H9 (cell line): ENCODE results near the gene HES4. TPM values are rescaled to one million over a fixed set of nuclear protein-coding genes. Genes with fewer than 3 reads are reported as not detected.

Experiments
- DNase-seq: peaks from one replicate; pipeline ENCODE4 v3.0.0-alpha.2; 2017
- H2AFZ ChIP-seq: one replicate; pipeline ENCODE4 v1.6.1; 2013; ENCODE audit warnings: mild to moderate bottlenecking, low read length, control low read depth, moderate library complexity
- H2AK5ac ChIP-seq: 2 replicates; pipeline ENCODE4 v1.6.1; 2013; ENCODE audit warnings: low read length, control low read depth, mixed read lengths; ENCODE audit not compliant: insufficient read length
- H2BK120ac ChIP-seq: one replicate; pipeline ENCODE4 v1.6.1; 2013; ENCODE audit warnings: low read depth, mild to moderate bottlenecking, low read length, control low read depth, inconsistent platforms; ENCODE audit not compliant: poor library complexity, severe bottlenecking
- H2BK12ac ChIP-seq: 2 replicates; pipeline ENCODE4 v1.6.1; 2013; ENCODE audit warnings: low read length, control low read depth, mixed read lengths, low read depth; ENCODE audit not compliant: insufficient read length
- H2BK15ac ChIP-seq: 2 replicates; pipeline ENCODE4 v1.6.1; 2013; ENCODE audit warnings: low read depth, low read length, control low read depth
- H2BK20ac ChIP-seq: one replicate; pipeline ENCODE4 v1.6.1; 2013; ENCODE audit warnings: low read depth, mild to moderate bottlenecking, low read length, control low read depth, inconsistent platforms; ENCODE audit not compliant: poor library complexity, severe bottlenecking
- H2BK5ac ChIP-seq: 2 replicates; pipeline ENCODE4 v1.6.1; 2013; ENCODE audit warnings: low read length, control low read depth, mixed read lengths; ENCODE audit not compliant: insufficient read length
- H3K14ac ChIP-seq: 2 replicates; pipeline ENCODE4 v1.6.1; 2013; ENCODE audit warnings: low read length, control low read depth; ENCODE audit not compliant: insufficient read depth
- H3K18ac ChIP-seq: 2 replicates; pipeline ENCODE4 v1.6.1; 2013; ENCODE audit warnings: low read depth, mild to moderate bottlenecking, mixed read lengths, low read length, control low read depth; ENCODE audit not compliant: insufficient read length
- H3K23ac ChIP-seq: 2 replicates; pipeline ENCODE4 v1.6.1; 2013; ENCODE audit warnings: low read length, control low read depth, mixed read lengths, low read depth; ENCODE audit not compliant: insufficient read length
- H3K23me2 ChIP-seq: 2 replicates; pipeline ENCODE4 v1.6.1; 2013; ENCODE audit warnings: low read depth, mild to moderate bottlenecking, mixed read lengths, low read length, control low read depth; ENCODE audit not compliant: insufficient read length, poor library complexity, severe bottlenecking
- H3K27ac ChIP-seq: 2 replicates; pipeline ENCODE4 v1.5.1; 2013; ENCODE audit warnings: low read length, control low read depth, mixed read lengths, low read depth; ENCODE audit not compliant: insufficient read length
- H3K27me3 ChIP-seq: 2 replicates; pipeline ENCODE4 v1.6.1; 2013; ENCODE audit warnings: low read length, control low read depth, inconsistent platforms; ENCODE audit not compliant: insufficient read depth
- H3K4ac ChIP-seq: 2 replicates; pipeline ENCODE4 v1.6.1; 2013; ENCODE audit warnings: low read depth, mild to moderate bottlenecking, control low read depth, inconsistent platforms, low read length, moderate library complexity
- H3K4me1 ChIP-seq: 2 replicates; pipeline ENCODE4 v1.6.1; 2013; ENCODE audit warnings: low read length, control low read depth, inconsistent platforms; ENCODE audit not compliant: insufficient read depth
- H3K4me2 ChIP-seq: 2 replicates; pipeline ENCODE4 v1.6.1; 2013; ENCODE audit warnings: low read length, control low read depth, mixed read lengths; ENCODE audit not compliant: insufficient read length, insufficient read depth
- H3K56ac ChIP-seq: 2 replicates; pipeline ENCODE4 v1.6.1; 2013; ENCODE audit warnings: low read depth, mild to moderate bottlenecking, mixed read lengths, low read length, control low read depth; ENCODE audit not compliant: insufficient read length
- H3K79me1 ChIP-seq: 2 replicates; pipeline ENCODE4 v1.6.1; 2013; ENCODE audit warnings: low read depth, mild to moderate bottlenecking, moderate library complexity, low read length, control low read depth, inconsistent platforms; ENCODE audit not compliant: insufficient read depth, poor library complexity, severe bottlenecking
- H3K79me2 ChIP-seq: 2 replicates; pipeline ENCODE4 v1.6.1; 2013; ENCODE audit warnings: low read length, control low read depth, inconsistent platforms; ENCODE audit not compliant: insufficient read depth
- H3K9ac ChIP-seq: 2 replicates; pipeline ENCODE4 v1.6.1; 2013; ENCODE audit warnings: low read length, control low read depth, mixed read lengths; ENCODE audit not compliant: insufficient read length; ENCODE audit errors: extremely low read depth
- H3K9me3 ChIP-seq: one replicate; pipeline ENCODE4 v1.6.1; 2013; ENCODE audit warnings: low read depth, low read length, inconsistent platforms; ENCODE audit not compliant: control insufficient read depth
- H3T11ph ChIP-seq: one replicate; pipeline ENCODE4 v1.6.1; 2013; ENCODE audit warnings: mild to moderate bottlenecking, low read length, control low read depth, inconsistent platforms
- H4K20me1 ChIP-seq: one replicate; pipeline ENCODE4 v1.6.1; 2013; ENCODE audit not compliant: control insufficient read depth, insufficient read length, insufficient read depth
- H4K5ac ChIP-seq: 2 replicates; pipeline ENCODE4 v1.6.1; 2013; ENCODE audit warnings: low read depth, mild to moderate bottlenecking, mixed read lengths, low read length, control low read depth; ENCODE audit not compliant: insufficient read length
- H4K8ac ChIP-seq: replicated peaks from 2 replicates; pipeline ENCODE4 v1.6.1; 2013; ENCODE audit warnings: low read length, control low read depth, mixed read lengths, low read depth; ENCODE audit not compliant: insufficient read length
- H4K91ac ChIP-seq: 2 replicates; pipeline ENCODE4 v1.6.1; 2013; ENCODE audit warnings: low read depth, mild to moderate bottlenecking, moderate library complexity, mixed read lengths, low read length, control low read depth; ENCODE audit not compliant: insufficient read length
- H3K27ac Mint-ChIP-seq, 3 experiments: 2 replicates in 2 of 3; 3 replicates in 1 of 3; pipeline ENCODE4 v1.8.0; 2020 to 2021; ENCODE audit warnings: mixed read lengths in 3 of 3, mild to moderate bottlenecking in 1 of 3, moderate library complexity in 1 of 3
- H3K27me3 Mint-ChIP-seq: 2 replicates; pipeline ENCODE4 v1.8.0; 2021; ENCODE audit warnings: low read depth, mild to moderate bottlenecking, moderate library complexity, mixed read lengths
- H3K36me3 Mint-ChIP-seq, 3 experiments: 2 replicates in 2 of 3; 3 replicates in 1 of 3; pipeline ENCODE4 v1.8.0; 2020 to 2021; ENCODE audit warnings: low read depth in 3 of 3, mixed read lengths in 3 of 3; ENCODE audit not compliant: insufficient read depth in 1 of 3
- H3K4me1 Mint-ChIP-seq, 2 experiments: 2 replicates each; pipeline ENCODE4 v1.8.0; 2020; ENCODE audit warnings: mixed read lengths in 2 of 2
- H3K4me3 Mint-ChIP-seq, 2 experiments: 2 replicates in 1 of 2; 3 replicates in 1 of 2; pipeline ENCODE4 v1.8.0; 2020 to 2021; ENCODE audit warnings: mild to moderate bottlenecking in 2 of 2, mixed read lengths in 2 of 2, moderate library complexity in 1 of 2
- H3K9me3 Mint-ChIP-seq, 2 experiments: 2 replicates in 1 of 2; 3 replicates in 1 of 2; pipeline ENCODE4 v1.8.0; 2020; ENCODE audit warnings: mild to moderate bottlenecking in 2 of 2, mixed read lengths in 2 of 2, moderate library complexity in 1 of 2
- WGBS: extraction: QIAGEN DNeasy Blood & Tissue Kit; methylation state at CpG from one replicate; pipeline ENCODE4 v1.1.7; 2013; ENCODE audit warnings: missing lambda C conversion rate, low lambda C conversion rate, mixed read lengths; ENCODE audit not compliant: insufficient read length; ENCODE audit errors: extremely low coverage; 5-methylcytosine and 5-hydroxymethylcytosine counted together
- total RNA-seq: library from RNA; stranded (reverse); gene quantifications from 2 replicates; pipeline ENCODE4 v1.2.1, GENCODE V29; 2021
- TF ChIP-seq, protein P1 (sequence below): fragments of 200-600 bp; sonication (generic); conservative IDR thresholded peaks from 3 replicates; pipeline ENCODE4 v1.8.0; 2021; ENCODE audit warnings: antibody characterized with exemption, mild to moderate bottlenecking

The HES4 gene
- total RNA-seq, 1 experiment from 2014 or later, result 4.0 TPM

DNA sequence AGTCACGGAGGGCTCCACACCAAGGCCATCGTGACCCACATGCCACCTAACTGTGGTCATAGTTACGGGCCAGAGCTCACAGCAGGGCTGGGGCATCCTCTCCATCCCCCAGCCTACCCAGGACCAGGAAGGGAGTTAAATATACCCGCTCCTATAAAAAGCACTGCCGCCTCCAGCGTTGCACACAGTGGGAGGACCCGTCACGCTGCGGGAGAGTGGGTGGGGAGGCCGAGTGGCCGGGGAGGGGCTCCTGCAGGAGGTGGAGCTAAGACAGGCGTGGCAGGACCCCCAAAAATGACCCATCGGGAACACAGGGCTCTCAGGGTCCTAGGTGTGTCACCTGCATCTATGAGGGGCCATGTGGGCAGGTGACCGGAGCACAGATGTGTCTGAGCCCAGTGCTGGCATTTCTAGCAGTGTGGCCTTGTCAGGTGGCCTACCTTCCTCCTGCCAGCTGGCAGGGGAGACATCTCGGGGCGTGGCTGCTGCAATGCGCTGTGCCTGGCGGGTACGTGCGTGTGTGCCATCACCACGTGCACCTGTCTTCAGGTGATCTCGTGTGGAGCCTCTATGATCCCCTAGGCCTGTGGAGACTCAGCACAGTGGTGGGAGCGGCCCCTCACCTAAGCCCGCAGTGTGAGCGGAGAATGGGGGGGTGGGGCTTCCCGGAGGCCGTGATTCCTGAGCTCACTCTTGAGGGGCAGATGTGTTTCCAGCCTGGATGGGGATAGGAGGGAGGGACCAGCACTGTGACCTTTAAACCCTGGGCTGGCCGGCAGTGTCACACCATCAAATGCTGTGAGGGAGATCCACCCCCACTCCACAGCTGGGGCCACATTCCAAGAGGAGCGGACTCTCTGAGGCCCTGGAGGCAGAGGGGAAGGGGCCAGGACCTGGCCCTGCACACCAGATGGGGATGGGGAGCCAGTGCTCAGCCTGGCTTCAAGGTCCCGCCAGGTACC lies 37.8 kb upstream of the HES4 start:
- no peak overlapping the region for H3K14ac ChIP-seq
- no peak overlapping the region for H3K18ac ChIP-seq
- no peak overlapping the region for H4K8ac ChIP-seq
- no peak overlapping the region for H2BK20ac ChIP-seq
- H2AFZ ChIP-seq, result no peak overlapping the region
- no peak overlapping the region for H4K91ac ChIP-seq
- no peak overlapping the region for H3T11ph ChIP-seq
- H3K23ac ChIP-seq, result no peak overlapping the region
- no peak overlapping the region for H3K9ac ChIP-seq
- Mint-ChIP-seq H3K4me3 (no peak overlapping the region), H3K9me3 (no peaks in the 10 kb centered on the region), H3K27ac (no peak overlapping the region; a peak in 1 of 7 replicates), H3K27me3 (peaks cover 51% of the 10 kb centered on the region), H3K36me3 (peaks cover 6 to 25% (median 20%) of the 10 kb centered on the region in 3 experiments; a peak in 6 of 7 replicates), H3K4me1 (peaks cover 7 to 17% of the 10 kb centered on the region in 2 experiments)
- H3K23me2 ChIP-seq, result peaks cover 13% of the 10 kb centered on the region
- TF ChIP-seq, protein P1, sequence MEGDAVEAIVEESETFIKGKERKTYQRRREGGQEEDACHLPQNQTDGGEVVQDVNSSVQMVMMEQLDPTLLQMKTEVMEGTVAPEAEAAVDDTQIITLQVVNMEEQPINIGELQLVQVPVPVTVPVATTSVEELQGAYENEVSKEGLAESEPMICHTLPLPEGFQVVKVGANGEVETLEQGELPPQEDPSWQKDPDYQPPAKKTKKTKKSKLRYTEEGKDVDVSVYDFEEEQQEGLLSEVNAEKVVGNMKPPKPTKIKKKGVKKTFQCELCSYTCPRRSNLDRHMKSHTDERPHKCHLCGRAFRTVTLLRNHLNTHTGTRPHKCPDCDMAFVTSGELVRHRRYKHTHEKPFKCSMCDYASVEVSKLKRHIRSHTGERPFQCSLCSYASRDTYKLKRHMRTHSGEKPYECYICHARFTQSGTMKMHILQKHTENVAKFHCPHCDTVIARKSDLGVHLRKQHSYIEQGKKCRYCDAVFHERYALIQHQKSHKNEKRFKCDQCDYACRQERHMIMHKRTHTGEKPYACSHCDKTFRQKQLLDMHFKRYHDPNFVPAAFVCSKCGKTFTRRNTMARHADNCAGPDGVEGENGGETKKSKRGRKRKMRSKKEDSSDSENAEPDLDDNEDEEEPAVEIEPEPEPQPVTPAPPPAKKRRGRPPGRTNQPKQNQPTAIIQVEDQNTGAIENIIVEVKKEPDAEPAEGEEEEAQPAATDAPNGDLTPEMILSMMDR, result no peak
- H4K20me1 ChIP-seq, result no peaks in the 10 kb centered on the region
- WGBS, result no CpG with 5 or more reads among the region's 30 CpGs
- no peak overlapping the region for H3K4ac ChIP-seq
- H2BK15ac ChIP-seq, result no peak overlapping the region
- DNase-seq, result no peak
- no peak overlapping the region for H2AK5ac ChIP-seq
- H3K79me1 ChIP-seq, result no peaks in the 10 kb centered on the region
- H2BK12ac ChIP-seq, result no peak overlapping the region
- no peak overlapping the region for H3K27ac ChIP-seq
- no peaks in the 10 kb centered on the region for H3K9me3 ChIP-seq
- H4K5ac ChIP-seq, result no peak overlapping the region
- no peak overlapping the region for H2BK5ac ChIP-seq
- no peak overlapping the region for H3K56ac ChIP-seq
- no peak overlapping the region for H2BK120ac ChIP-seq
- no peaks in the 10 kb centered on the region; the same call in 1 of the 2 replicates for H3K27me3 ChIP-seq
- H3K79me2 ChIP-seq, result no peaks in the 10 kb centered on the region
- no peak overlapping the region for H3K4me2 ChIP-seq
- no peaks in the 10 kb centered on the region for H3K4me1 ChIP-seq
